ENCODE measurements around the gene ZNF705A.
A peak's percentile ranks its signal among the peaks of the same experiment; 100 is the strongest.
"Not testable (repeated sequence)": the region's sequence is repeated elsewhere in the genome, so short reads cannot be mapped to it uniquely, and the experiment has no call there.

The ZNF705A gene

DNA sequence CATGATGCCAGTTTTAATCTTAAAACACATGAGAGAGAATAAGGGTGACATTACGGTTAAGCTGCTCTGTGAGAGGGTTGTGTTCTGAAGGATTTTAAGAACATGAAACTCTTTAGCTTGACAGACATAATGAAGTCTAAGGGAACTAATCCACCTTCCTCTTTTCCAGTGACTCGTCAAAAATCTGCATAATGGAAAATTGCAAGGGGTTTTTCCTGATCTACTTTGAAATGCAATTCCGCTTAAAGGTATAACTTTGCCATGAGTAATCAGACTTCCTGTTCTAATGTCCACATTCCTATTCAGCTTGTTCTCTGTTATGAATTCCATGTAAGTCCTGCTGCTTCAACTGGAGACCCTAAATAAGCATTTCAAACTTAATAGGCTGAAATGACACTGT is at the start of gene ZNF705A:
ZNF705A (plus strand) TSS at position 171 of the 400 bp plus-strand sequence. CDS start 15,611 bp downstream, outside the sequence.
- DNase-seq, result no peak

DNA sequence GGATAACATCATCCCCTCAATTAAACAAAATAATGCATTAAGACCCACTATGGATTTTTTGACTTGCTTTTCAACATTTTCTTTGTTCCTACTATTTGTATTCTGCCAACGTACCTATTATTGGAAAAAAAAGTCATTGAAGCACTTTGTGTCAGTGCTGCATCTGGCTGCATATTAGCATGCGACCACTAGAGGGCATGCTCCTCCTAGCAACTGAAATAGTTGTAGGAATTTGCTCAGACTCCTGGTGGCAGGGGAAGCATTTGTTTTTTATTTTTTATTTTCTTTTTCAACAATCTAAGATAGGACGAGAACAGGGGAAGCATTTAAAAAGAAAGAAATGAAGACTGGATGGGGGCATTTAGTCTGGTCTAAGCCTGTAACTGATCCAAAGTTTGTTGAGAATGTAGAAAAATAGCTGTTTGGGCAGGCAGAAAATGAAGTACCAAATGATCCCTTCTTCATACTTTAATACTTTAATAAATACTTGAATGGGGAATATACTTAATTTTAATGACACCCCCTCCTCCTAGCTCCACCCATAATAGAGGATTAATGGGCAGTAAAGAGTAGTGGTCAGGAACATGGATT is 47.9 kb upstream of the ZNF705A start:
- DNase-seq, result peak; percentile 76 to 79

DNA sequence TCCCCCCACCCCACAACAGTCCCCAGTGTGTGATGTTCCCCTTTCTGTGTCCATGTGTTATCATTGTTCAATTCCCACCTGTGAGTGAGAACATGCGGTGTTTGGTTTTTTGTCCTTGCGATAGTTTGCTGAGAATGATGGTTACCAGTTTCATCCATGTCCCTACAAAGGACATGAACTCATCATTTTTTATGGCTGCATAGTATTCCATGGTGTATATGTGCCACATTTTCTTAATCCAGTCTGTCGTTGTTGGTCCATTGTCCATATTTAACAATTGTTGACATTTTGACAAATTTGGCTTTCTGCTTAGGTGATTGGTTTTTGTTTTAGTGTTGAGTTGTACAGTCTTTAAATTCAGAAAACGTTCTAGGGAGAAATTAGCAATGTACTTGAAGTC is 43.7 kb upstream of the ZNF705A start:
- DNase-seq, result not testable (repeated sequence)

DNA sequence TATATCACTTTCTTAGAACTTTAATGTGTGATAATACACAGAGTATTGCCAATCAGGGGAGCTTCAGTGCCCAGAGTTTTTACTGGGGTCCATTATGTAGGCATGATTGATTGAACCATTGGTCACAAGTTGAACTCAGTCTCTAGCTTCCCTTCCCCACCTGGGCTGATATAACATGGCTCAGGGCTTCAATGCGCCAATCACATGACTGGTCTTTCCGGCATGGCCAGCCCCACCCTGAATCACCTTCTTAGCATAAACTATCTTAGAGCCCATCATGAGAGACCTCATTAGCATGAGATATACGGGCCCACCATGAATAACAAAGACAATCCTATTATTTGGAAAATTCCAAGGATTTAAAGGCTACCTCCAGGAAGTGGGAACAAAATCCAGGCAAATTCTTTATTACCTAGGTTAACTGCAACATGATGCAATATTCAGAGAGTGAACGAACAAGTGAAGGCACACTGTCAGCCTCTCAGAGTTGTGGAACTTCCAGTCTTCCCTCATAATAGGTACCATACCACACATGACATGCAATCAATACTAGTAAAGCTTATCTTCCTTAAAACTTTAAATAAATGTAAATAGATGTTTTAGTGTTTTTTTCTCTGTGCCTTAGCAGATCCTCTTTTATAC is 36.6 kb upstream of the ZNF705A start:
- no peak for DNase-seq

DNA sequence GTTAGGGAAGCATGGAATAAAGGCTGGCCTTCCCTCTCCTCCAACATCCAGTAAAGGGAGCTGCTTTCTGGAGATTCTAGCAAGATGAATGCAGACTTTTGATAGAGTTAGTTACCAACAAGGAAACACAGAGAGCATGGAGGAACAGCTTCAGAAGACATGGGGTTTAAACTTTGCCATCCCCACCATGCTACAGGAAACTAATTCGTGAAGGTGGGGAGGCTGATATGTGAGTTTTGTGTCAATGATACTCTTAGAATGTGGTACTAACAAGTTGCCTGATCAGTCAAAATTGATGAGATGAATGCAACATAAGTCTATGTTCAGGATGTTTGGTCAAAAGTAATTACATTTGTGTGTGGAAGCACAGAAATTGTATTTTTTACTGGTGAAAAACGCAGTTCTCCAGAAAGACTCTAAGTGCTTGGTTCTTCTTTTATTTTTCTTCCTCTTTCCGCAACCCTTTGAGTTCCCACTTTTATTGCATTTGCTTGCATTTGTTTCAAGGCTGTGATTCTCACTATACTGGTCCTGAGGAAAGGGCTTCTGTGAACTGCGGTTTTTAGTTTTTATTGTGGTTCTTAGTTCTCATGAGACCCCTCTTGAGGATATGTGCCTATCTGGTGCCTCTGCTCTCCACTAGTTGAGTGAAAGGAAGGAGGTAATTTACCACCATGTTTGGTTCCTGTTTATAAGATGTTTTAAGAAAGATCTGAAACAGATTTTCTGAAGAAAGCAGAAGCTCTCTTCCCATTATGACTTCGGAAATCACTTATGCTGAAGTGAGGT is 33.5 kb upstream of the ZNF705A start, which contains the start of gene CLEC4A:
CLEC4A (plus strand) TSS at position 494 of the 789 bp plus-strand sequence; CDS start at position 756, 262 bp downstream.
- DNase-seq, result no peak

DNA sequence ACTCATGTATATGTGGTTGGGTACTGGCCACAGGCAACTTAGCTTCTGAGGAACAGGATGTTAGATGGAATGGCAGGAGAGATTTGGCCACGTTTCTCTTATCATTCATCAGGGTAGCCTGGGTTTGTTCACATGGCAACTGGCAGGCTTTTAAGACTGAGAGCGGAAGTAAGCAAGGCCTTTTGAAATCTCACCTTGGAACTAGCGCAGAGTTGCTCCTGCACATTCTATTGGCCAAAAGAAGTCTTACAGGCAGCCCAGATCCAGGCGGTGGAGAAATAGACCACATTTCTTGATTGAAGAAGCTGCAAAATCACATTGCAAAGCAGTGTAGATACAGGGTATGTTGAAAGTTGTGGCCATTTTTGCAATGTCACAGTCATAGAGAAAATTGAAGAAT is 29.7 kb upstream of the ZNF705A start:
- DNase-seq, result no peak

DNA sequence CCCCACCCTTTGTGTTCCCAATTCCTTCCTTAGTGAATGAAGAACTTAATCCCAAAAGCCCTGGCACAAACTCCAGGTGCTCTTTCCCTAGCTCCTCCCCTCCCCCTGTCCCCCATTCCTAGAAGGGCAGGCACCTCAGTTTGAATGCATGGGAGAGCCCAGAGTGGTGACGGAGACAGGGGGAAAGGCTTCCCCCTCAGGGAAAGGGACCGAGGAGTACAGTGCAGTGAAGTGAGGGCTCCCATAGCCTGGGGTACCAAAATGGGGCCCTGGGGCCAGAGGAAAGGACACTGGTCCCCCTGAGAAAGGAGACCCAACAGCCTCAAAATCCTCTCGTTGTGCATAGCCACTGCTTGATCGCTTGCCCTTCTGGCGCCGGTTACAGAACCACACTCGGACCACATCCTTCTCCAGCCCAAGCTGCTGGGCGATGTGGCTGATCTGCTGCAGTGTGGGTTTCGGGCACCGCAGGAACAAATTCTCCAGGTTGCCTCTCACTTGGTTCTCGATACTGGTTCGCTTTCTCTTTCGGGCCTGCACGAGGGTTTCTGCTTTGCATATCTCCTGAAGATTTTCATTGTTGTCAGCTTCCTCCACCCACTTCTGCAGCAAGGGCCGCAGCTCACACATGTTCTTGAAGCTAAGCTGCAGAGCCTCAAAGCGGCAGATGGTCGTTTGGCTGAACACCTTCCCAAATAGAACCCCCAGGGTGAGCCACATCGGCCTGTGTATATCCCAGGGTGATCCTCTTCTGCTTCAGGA is 23.0 kb upstream of the ZNF705A start:
- DNase-seq, result not testable (repeated sequence)

DNA sequence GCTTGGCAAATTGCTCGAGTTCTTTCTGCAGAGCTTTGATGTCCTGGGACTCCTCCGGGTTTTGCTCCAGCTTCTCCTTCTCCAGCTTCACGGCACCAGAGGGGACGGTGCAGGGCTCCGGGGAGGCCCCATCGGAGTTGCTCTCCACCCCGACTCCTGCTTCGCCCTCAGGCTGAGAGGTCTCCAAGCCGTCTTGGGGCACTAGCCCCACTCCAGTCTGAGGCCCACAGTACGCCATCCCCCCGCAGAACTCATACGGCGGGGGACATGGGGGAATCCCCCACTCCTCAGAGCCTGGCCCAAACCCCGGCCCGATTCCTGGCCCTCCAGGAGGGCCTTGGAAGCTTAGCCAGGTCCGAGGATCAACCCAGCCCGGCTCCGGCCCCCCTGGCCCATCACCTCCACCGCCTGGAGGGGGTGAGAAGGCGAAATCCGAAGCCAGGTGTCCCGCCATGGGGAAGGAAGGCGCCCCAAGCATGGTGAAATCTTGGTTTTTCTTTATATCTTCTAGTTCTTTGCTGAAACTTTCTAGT is 22.4 kb upstream of the ZNF705A start:
- DNase-seq, result not testable (repeated sequence)

DNA sequence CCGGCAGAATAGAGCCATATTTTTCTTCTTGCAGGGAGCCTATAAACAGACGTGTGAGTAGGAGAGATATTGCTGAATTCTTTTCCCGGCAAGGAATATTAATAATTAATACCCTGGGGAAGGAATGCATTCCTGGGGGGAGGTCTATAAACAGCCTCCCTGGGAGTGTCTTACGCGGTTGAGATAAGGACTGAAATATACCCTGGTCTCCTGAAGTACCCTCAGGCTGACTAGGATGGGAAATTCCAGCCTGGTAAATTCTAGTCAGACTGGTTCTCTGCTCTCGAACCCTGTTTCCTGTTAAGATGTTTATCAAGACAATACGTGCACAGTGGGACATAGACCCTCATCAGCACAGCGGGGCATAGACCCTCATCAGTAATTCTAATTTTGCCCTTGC is 15.2 kb upstream of the ZNF705A start:
- DNase-seq, result not testable (repeated sequence)

DNA sequence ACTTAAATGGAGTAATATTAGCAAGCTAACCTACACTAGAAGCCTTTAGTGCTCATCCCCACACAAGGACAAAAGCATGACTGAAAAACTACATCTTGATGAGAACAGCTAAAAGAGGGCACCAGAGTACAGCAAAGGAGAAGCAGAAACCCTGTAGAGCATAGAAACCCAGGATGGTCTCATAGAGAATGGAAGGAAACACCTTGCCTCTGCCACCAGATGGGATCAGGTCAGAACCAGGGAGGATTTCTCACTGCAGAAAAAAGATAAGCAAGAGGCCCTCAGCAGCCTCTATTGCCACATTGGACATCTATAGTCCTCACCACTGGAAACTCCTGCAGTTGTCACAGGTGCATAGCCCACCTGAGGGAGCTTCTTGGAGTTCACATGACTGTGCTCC is 13.6 kb upstream of the ZNF705A start:
- DNase-seq, result no peak

DNA sequence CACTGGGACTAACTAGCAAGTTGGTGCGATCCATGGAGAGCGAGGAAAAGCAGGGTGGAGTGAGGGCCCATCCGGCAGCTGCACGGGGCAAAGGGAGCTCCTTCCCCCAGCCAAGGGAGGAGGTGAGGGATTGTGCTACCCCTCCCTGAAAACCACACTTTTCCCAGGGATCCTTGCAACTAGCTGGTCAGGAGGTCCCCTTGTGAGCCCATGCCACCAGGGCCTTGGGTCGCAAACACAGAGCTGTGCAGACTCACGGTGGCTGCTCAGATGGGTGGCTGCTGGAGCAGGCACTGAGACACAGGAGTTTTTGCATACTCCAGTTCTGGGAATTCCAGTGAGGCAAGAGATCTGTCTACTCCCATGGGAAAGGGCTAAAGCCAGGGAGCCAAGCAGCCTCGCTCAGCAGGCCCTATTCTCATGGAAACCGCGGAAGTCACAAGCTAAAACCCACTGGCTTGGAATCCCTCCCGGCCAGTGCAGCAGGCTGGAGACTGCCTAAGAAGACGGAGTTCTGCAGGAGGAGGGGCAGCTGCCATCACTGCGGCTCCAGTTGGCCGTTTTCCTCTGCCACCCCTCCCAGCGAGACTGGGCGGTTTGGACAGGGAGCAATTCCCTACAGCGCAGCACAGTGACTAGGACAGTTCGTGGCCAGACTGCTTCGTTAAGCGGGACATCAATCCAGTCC is 10.9 kb upstream of the ZNF705A start:
- no peak for DNase-seq

DNA sequence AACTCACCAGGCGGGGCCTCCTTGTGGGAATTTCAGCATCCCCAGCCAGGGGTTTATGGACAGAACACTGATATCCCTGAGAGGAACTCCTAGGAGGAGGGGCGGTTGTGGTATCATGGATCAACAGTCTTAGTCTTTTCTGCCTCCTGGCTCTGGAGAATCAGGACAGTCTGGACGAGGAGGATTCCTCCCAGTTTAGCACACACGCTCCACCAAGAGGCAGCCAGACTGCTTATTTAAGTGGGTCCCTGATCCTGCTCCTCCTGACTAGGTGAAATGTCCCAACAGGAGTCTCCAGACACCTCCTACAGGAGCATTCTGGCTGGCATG is 10.4 kb upstream of the ZNF705A start:
- no peak for DNase-seq

DNA sequence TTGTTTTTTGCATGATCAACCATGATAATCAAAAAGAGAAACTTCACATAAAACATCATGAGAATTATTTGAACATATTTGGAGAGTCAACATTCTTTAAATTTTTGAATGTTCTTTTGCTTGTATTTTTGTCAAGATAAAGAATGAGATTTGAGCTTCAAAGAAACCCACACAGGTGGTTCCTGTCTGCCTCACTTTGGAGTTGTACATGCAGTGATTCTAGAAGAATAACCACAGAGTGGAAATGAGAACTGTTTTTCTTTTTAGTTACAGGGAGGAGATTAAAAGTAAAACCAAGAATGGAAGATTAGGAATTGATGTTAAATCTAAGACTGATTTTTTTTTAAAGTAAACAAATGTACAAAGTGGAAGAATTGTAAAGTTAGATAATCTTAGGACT is 2.3 kb upstream of the ZNF705A start:
- no peak for DNase-seq

DNA sequence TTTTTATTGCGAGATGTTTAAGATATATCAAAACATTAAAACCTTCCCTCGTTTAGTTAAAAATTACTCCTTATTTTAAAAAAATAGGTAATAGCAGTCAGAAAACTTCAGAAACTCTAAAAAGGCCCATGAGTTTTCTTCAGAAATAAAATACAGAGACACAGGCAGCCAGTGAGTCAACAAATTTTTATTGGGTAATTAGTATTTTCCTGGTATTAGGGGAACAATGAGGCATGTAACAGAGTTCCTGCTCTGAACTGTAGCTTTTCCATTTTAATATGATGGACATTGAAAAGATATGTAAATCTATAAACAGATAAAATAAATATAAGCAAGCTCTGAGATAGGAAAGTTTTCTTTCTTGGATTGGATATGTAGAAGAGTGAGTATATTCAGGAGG is 399 bp upstream of the ZNF705A start:
- DNase-seq, result no peak

DNA sequence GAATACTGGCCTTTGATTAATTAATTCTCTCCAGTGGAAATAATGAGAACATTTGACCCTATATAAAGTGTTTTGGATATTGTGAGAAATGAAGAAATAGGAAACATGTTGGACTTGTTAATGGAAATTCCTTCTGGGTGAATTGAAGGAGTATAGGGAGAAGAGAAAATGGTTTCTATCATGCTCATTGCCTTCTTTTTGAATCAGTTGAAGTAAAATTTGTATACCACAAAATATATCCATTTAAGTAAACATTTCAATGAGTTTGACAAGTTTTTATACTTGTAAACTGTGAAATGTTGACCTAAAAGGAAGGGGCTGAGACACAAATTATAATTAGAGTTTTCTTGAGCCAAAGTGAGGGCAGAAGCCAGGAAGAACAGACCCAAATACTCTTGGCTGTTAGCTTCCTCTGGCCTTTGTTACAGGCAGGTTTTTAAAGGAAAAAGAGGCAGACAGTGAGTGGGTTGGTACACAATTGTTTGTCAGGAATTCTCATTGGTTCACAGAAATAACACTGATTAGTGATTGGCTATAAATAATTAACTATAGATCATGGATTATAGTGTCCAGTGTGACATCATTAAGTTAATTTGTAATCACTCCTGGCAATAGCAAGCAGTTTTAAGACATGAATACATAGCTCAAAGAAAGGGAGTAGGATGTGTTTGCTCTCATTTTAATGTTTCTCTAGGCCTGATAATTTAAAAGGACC is 826 bp downstream of the ZNF705A start:
- DNase-seq, result no peak

DNA sequence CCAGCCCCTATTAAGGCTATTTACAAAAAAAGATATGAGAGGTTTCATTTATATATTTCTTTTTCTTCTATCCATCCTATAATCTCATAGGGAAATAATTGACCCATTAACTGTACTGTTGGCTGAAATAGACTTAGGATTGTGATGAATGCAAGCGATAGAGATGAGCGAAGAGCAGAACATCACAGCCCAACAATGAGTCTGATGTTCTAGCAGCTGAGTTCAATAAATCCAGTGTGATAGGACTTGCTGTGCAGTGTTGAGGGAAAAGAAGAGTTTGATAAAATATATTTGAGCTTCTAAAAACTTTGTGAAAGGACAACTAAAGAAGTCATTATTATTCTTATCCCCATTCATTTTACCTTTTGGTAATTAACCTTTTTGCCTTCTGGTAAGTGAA is 16.1 kb downstream of the ZNF705A start:
- not testable (repeated sequence) for DNase-seq

DNA sequence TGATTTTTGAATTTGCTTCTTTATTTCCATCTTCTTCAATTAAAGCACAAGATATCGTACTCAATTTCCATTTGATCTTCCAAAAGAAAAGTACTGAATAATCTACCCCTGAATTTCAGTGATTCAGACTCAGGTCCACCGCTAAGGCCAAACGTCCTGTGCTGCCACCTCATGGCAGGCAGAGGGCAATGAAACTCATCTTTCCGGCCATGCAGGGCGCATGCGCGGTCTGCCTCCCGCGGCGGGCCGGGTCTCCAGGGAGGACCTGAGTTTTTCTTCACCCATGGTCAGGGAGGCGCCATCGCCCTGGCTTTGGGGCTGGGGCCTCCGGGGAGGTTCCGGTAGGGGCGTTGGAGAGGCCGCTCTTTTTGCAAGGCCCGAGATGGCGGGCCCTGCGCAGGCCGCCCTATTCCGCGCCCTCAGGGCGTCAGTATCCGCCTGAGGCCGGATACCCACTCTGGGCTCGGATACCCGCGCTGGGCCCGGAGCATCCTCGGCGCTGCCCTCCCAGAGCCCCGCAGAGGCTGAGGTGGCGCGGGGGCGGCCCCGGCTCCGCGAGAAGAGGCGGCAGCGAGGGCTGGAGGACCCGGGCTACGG is 23.3 kb downstream of the ZNF705A start:
- DNase-seq, result peak; percentile 57 to 58

DNA sequence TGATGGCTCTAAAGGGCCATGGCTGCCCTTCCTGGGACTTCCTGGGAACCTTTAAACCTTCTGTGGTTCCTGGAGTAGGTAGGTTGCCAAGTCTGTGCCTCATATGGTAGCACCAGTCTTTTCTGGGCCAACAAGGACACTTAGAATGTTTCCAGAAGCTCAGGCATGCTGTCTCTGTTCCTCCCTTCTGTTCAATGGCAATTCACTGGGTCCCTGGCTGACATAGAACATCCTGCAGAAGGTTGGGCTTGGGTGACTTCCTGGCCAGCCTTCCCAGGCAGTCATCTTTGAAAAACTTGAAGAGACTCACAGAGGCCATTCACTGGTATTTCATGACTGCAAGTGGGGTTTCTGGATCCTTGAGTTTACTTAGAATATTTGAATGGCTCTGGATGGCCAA is 24.5 kb downstream of the ZNF705A start:
- DNase-seq, result not testable (repeated sequence)

DNA sequence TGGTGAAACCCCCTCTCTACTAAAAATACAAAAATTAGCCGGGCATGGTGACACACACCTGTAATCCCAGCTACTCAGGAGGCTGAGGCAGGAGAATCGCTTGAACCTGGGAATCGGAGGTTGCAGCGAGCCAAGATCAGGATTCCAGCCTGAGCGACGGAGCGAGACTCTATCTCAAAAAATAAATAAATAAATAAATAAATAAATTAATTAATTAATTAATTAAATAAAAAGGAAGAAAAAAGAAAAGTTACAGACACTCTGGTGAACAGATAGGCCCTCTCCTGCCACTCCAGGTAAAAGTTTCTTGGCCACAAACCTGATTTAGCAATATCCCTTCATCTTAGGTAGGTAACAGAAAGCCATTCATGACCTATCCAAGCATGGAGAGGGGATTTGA is 26.1 kb downstream of the ZNF705A start:
- not testable (repeated sequence) for DNase-seq

DNA sequence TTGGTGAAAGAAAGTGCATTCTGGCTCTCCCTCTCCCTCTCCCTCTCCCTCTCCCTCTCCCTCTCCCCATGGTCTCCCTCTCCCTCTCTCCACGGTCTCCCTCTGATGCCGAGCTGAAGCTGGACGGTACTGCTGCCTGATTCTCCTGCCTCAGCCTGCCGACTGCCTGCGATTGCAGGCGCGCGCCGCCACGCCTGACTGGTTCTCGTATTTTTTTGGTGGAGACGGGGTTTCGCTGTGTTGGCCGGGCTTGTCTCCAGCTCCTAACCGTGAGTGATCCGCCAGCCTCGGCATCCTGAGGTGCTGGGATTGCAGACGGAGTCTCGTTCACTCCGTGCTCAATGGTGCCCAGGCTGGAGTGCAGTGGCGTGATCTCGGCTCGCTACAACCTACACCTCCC is 26.5 kb downstream of the ZNF705A start:
- DNase-seq, result not testable (repeated sequence)

DNA sequence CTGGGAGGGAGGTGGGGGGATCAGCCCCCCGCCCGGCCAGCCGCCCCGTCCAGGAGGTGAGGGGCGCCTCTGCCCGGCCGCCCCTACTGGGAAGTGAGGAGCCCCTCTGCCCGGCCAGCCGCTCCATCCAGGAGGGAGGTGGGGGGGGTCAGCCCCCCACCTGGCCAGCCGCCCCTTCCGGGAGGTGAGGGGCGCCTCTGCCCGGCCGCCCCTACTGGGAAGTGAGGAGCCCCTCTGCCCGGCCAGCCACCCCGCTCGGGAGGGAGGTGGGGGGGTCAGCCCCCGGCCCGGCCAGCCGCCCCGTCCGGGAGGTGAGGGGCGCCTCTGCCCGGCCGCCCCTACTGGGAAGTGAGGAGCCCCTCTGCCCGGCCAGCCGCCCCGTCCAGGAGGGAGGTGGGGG is 27.4 kb downstream of the ZNF705A start:
- DNase-seq, result not testable (repeated sequence)

All from activated CD4-positive, alpha-beta T cell treated with anti-CD3 and anti-CD28 coated beads, Interleukin-2, amount 50 U/mL, for 4 hours (primary cell).